Uterus (tissue), 2 donors: ENCODE results near the gene ZCCHC7.

Source experiments
- CTCF ChIP-seq, 4 experiments: fragments of 200-600 bp in 2 of 4; fragments of 450-650 bp in 2 of 4; sonication (generic) in 2 of 4; IDR thresholded peaks; one replicate each; pipeline ENCODE4 v1.5.1; 2016 to 2019; ENCODE audit warnings: antibody characterized with exemption in 4 of 4, mild to moderate bottlenecking in 2 of 4, moderate library complexity in 1 of 4
- POLR2A ChIP-seq, 2 donors: fragments of 450-650 bp; IDR thresholded peaks; one replicate each; pipeline ENCODE4 v1.6.1; 2016; ENCODE audit warnings: antibody characterized with exemption in 2 of 2, mild to moderate bottlenecking in 1 of 2, moderate library complexity in 1 of 2

DNA sequence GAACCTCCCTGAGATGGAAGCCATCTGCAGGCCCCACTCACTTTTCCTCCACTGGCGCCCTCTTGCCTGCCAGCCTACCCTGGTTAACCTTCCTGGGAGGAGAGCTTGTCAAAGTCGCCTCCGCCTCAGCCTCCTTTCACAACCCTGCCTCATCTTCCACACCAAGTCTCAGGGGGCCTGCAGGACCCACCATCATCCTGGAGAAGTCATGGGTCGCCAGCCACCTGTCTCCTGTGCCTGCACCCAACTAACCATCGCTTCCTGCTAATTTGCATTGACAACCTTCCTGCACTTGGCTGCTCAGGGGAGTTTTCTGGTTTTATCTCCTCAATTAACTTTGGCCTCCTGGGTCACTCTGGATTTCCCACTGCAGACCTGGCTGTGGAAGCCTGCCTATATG lies 249.3 kb downstream of the ZCCHC7 start:
- no peak for TF ChIP-seq CTCF (IDR thresholded peaks at IDR 0.05)
- no peak for TF ChIP-seq POLR2A (IDR thresholded peaks at IDR 0.05)
